HG03442 (cell line): Measurements from ENCODE around the gene ORC4.

Experiments used
- ATAC-seq: cut with Tn5 transposase; IDR thresholded peaks from one replicate; pipeline ENCODE4 v1.9.1; 2021; ENCODE audit warnings: mild to moderate bottlenecking, moderate library complexity; ENCODE audit not compliant: unreplicated experiment

Gene ORC4

GRCh38 chr2:147937744-147938349, 82.7 kb downstream of the ORC4 start:
- no peak for ATAC-seq

DNA sequence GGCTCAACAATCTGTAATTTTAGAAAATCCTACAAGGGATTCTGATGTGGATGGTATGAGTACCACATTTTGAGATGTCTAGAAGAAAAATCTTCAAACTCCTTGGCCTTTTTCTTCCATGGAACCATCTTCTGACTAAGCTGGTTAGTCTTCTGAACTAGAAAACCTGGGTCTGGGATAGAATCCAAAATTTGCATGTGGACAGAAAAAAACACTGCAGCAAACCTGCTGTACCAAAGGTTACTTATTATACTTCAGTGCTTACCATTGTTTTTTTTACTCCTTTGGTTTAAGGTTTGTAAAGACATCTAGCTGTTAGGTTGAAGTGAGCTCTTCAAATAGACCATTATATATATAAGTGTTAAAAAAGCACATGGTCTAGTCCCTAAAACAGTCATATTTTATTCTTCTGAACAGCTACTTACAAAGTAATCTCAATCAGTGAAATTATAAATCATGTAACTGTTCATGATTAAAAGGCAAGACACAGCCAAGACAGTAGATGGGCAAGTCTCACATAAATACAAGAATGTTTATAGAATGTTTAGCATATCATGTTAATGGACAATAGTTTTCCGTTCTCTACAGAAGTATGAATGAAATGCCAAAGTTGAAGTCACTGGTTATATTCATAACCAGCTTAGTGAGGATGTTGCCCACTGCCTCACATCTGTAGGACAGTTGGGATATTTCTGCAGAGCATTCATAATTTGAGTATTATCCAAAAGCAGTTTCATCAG, 85.5 kb downstream of the ORC4 start:
- no peak for ATAC-seq

- no peak for ATAC-seq
Observed at GRCh38 chr2:147933931-147934330, 86.6 kb downstream of the ORC4 start.

DNA sequence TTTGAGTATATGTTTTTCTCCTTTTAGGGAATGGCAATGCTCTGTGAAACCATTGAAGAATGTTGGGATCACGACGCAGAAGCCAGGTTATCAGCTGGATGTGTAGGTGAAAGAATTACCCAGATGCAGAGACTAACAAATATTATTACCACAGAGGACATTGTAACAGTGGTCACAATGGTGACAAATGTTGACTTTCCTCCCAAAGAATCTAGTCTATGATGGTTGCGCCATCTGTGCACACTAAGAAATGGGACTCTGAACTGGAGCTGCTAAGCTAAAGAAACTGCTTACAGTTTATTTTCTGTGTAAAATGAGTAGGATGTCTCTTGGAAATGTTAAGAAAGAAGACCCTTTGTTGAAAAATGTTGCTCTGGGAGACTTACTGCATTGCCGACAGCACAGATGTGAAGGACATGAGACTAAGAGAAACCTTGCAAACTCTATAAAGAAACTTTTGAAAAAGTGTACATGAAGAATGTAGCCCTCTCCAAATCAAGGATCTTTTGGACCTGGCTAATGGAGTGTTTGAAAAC, 93.4 kb downstream of the ORC4 start:
- no peak for ATAC-seq

DNA sequence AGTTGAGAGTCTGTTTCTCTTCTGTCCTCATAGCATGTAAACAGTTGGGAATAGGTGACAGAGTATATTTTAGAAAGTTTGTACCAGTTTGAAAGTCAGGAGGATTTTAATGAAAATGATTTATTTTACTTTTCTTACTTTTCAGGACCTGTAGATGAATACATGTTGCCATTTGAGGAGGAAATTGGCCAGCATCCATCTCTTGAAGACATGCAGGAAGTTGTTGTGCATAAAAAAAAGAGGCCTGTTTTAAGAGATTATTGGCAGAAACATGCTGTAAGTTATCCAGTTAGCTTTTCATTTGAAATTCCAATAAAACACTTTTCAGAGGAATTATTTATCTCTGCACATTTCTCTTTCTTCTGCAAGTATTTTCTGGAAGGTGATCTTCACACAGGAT, 94.7 kb downstream of the ORC4 start:
- ATAC-seq, result no peak

DNA sequence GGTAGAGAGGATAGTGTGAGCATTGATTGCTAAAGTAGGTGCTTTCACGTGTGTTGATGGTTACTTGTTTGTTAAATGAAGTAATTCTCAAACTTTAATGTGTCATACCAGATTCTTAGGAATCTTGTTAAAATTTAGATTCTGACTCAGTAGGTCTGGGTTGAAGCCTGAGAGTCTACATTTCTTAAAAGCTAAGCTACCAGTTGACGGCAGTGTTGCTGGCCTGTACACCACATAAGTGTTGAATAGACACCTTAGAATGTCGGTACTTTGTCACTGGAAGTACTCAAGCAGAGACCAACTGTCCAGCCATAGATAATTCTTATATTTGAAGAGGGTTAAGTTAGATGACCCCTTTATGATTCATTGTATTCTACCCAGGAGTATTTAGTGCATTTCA, 95.9 kb downstream of the ORC4 start:
- ATAC-seq, result no peak

GRCh38 chr2:147923846-147924245, 96.7 kb downstream of the ORC4 start:
- no peak for ATAC-seq

DNA sequence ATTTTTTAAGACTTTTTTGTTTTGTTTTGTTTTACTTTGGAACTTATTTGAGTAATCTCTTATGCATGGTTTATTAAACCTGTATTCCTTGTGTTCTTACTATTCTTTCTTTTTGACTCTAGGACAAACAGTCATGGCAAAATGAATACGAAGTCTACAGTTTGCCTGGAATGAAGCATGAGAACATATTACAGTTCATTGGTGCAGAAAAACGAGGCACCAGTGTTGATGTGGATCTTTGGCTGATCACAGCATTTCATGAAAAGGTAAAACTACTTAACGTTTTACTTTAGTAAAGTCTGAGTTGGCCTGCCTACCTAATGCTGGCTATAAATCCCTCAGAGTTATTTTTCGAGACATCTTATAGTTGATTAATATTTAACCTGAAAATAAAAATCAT, 103.4 kb downstream of the ORC4 start:
- no peak for ATAC-seq

DNA sequence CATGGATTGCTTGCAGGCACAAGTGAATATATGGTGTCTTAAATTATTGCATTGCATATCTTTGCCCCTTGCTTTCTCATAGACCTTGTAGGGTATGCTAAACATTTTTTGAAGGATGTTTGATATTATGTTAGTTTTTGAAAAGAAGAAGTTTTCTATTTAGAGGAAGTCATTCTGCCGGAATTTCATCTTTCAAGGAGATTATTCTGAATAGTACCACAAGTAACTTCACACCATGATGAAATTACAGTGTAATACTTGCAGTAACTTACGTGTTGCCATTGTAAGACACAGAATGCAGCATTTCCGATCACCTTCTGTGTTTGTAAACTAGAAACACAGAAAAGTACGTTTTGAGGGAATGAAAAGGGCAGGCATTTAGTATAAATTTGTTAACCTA, 103.8 kb downstream of the ORC4 start:
- ATAC-seq, result no peak

DNA sequence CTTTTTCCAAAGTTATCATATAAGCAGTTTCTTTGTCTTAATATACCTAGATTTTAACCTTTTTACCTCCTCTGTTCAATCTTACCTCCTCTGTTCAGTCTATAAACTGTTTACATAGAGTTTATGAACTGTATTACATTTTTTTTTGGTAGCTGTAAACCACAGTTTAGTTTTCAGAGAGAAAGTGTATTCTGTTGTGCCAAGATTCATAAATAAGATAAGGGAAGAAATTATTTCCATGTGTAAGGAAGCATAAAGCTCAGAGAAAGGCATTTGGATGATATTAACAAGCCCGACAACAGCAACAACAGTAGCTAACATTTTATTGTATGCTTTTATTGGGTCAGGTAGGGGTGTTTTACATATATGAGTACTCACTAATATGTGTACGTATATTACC, 104.5 kb downstream of the ORC4 start:
- ATAC-seq, result no peak

DNA sequence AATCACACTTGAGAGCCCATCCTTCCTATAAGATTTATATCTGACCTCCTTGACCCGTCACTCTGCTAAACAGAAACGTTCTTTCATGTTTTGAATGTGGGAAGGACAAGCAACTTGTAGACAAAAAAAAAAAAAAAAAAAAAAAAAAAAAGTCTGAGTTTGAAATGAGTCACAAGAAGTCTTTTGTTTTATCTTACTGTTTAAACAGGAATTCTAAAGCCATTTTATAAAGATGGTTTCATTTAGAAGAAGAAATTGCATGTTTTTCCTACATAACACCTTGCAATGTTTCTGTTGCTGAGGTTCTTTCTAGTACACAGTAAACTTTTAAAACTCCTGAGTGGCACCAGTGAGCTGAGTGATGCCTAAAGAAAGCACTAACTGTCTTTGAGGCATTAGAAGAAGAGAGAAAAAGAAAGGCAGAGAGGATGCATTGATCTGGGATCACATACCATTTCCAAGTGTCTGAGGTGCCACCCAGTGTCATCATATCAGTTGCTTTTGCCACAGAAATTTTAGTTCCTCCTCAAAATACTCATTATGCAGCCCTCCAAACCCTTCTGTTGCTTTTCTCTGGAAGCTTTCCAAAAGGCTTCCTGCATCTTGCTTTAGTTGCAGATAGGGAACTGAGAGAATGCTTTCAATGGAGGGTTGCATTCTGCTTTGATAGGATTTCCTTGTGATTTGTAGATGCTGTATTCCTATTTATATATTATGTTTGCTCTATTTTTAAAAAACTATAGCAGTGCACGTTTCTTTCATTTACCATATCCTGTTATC, 106.6 kb downstream of the ORC4 start:
- no peak for ATAC-seq

GRCh38 chr2:147910990-147911473, 109.5 kb downstream of the ORC4 start:
- ATAC-seq, result no peak

DNA sequence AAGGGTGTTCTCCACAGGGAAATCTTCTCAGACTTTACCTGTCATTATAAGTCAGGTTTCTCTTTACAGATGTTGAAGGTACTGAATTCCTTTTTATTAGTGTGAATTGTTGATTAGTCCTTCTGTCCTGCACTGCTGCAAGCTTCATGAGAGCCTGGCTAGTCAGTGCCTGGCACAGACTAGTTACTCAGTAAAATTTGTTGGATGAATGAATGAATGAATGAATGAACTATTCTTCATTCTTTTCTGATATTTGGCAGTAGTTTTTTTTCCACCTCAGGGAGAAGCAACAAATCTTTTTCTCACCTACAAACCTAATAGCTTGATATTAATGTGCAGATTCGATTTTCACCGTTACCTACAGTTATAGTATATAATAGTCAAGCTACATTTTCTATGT, 111.4 kb downstream of the ORC4 start:
- ATAC-seq, result no peak

GRCh38 chr2:147904051-147904450, 116.5 kb downstream of the ORC4 start:
- ATAC-seq, result no peak

DNA sequence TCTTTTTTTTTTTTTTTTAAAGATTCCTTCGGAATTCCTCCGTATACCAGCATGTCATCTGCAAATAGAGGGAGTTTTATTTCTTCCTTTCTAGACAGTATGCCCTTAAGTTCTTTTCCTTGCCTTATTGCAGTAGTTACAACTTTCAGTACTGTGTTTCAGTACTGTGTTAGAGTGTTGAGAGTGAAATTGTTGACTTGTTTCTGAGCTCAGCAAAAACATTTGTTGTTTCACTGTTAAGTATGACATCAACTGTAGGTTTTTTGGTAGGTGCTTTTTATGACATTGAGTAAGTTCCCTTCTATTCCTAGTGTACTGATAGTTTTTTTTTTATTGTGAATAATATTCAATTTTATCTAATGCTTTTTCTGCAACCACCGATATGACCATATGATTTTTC, 131.9 kb downstream of the ORC4 start:
- ATAC-seq, result no peak

GRCh38 chr2:147886136-147886535, 134.4 kb downstream of the ORC4 start:
- ATAC-seq, result no peak

DNA sequence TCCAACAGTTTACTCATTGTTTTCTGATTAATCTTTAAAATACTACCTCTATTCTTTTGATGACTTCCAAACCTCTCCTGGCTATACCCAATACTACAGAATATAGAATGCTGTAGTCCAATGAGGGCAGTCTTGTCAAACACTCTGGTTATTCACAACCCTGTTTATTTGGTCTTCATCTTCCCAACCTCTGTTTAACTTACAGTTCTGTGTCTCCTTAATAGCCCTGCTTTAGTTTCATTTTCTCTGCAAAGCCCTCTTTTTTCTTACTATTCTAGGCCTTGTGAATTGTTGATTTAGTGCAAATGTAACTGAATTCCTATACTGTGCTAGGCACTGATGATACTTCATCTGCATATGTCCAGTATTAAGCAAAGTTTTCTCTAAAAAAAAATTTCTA, 135.7 kb downstream of the ORC4 start:
- no peak for ATAC-seq

GRCh38 chr2:147882631-147883030, 137.9 kb downstream of the ORC4 start:
- ATAC-seq, result no peak
